Stimulated activated CD4-positive, alpha-beta T cell treated with anti-CD3 and anti-CD28 coated beads, Interleukin-4, amount 100 ng/mL, for 4 hours (primary cell): ENCODE measurements around the gene QSOX2.

Source experiments
- DNase-seq, 2 experiments: peaks; one replicate each; pipeline ENCODE4 v3.0.0-alpha.2; 2020

The QSOX2 gene

DNA sequence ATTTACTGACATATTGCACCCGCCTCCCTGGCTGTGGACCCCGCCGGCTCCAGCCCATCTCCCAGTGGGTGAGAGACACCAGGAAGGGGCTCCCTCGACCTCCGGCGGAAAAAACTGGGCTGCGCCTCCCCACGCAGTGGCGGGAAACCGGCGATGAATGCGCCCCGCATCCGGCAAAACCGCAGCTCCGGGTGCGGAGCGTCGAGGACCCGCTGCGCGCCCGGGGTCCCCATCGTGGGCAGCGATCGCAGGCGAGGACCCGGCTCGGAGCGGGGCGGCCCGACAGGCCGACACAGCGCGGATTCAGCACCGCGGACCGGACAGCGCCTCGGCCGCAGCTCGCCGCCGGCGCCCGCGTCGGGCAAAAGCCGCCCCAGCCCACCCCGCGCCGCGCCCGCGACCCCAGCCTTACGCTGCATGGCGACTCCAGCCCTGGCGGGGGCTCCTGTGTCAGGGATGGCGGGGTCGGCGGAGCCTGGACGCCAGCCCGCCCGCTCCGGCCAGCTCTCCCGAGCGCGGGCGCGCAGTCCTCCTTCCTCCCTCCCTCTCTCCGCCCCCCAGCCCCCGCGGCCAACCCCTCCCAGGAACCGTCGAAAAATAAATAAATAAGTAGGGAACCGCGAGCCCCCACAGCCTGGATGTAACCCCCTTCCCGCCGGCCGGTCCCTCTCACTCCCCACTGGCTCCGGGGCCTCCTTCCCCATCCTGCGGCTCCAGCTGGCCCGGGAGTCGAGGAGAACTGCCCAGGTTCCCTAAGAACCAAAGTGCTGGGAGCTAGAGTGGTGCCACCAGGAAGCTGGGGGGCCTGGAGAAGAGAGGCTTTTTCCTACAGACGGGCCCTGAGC is 43.8 kb downstream of the QSOX2 start:
- DNase-seq = no peak

DNA sequence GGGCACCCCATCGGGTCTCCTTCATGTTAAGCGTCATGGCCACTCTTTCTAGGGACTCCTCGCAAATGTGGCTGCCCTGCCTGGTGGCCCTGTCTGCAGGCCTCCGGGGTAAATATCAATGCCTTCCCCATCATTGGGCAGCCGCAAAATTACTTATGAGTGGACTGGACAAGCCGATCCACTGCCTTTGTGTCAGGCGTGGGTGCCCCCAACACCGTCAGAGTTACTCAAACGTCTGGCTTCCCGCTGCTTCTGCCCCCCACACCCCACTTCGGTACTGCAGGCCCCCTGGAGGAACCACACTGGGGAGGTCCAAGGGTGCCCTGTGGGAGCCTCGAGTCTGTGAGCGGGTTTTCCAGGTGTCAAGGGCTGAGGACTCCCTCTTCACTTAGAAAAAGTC is 44.4 kb downstream of the QSOX2 start:
- no peak for DNase-seq

DNA sequence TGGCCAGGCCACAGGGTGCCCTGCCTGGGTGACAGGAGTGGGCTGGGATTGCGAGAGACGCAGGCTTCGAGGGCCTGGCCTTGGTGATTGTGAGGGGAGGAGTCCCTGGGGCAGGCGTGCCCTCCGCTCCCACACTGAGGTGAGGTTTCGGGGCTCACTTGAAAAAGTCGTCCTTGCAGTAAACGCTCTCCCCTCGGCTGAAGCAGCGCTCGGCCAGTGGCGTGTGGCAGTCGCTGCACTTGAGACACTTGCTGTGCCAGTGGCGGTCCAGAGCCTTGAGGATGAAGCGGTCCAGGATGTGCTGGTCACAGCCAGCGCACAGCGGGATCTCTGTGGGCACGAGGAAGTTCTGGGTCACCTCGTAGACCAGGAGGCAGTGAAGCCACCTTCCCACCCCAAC is 45.2 kb downstream of the QSOX2 start:
- DNase-seq = no peak

DNA sequence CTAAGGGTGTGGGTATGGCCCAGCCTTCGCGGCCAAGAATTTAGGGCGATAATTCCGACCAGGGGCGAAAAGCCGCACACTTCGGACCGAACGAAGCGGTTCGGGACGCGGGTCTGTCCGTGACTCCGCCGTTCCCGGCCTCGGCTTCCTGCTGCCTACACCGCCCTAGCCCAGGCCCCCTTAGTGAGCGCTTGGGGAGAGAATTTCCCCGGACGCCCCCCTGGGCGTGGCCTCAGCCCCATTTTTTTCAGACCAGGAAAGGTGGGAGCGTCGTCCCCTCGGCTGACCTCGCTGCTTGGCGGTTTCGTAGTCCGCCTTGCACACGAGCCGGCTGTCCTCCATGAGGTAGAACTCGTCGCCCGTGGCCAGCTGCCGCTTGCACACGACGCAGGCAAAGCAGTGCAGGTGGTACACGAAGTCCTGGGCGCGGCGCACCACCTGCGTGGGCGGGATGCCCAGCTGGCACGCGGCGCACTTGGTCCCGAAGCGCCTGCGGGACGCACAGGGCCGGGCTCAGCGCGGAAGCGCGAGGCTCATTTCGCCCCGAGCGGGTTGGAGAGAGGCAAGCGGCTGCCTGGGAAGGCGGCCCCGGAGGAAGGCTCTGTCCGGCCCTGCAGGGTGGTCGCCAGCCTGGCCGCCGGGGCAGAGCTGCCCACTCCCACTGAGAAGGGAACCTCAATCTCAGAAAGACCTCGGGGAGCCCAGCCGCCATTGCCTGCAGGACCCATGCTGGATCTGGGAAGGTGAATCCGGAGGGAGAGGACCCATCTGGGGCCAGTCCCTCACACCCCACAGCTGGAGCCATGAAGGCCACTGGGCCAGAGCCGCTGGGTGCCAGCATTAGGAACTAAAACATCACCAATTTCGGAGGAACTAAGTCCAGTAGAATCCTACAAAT is 46.0 kb downstream of the QSOX2 start:
- DNase-seq = no peak

DNA sequence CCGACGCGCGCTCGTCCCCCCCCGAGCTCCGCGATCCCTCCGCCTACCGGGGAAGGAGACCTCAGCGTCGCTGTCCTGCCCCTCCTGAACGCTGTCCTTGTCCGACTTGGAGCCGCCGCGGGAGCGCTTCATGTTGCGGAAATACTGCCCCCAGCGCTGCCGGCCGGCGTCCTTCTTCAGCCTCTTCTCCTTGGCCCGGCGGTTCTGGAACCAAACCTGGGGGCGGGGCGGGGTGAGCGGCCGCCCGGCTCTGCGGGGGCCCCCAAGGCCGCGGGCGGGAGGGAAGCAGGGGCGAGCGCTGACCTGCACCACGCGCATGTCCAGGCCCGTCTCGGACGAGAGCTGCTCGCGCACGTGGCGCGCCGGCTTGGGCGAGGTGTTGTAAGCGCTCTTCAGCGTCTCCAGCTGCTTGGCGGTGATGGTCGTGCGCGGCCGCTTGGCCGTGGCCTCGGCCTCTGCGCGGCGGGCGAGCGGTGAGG is 47.0 kb downstream of the QSOX2 start:
- no peak for DNase-seq

DNA sequence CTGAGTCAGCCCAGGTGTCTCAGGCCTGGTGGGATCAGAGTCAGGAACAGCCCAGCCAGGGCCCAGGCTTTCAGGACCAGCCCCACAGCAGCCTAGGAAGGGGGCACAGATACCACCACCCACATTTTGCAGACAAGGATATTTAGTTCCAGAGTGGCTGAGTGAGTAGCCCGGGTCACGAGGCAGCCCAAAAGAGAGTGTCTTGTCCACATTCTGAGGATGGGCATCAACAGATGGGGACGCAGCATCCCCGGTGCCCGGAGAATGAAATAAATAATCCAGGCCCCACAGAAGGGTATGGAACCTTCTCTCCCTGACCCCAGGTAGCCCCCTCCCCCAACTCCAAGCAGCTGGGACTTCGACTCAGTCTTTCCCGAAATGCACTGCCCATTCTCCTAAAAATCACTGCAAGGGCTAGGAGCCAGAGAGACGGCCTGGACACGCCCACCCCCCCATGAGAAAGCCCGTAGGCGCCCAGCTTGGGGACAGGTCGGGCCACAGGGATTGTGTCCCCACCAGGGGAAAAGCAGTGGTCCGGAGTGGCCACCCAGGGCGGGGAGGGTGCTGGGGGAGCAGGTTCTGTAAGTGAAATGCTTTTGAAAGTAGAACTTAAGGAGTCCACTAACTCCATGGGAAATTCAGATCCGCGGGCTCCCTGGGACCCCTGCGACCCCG is 47.5 kb downstream of the QSOX2 start:
- DNase-seq = no peak

DNA sequence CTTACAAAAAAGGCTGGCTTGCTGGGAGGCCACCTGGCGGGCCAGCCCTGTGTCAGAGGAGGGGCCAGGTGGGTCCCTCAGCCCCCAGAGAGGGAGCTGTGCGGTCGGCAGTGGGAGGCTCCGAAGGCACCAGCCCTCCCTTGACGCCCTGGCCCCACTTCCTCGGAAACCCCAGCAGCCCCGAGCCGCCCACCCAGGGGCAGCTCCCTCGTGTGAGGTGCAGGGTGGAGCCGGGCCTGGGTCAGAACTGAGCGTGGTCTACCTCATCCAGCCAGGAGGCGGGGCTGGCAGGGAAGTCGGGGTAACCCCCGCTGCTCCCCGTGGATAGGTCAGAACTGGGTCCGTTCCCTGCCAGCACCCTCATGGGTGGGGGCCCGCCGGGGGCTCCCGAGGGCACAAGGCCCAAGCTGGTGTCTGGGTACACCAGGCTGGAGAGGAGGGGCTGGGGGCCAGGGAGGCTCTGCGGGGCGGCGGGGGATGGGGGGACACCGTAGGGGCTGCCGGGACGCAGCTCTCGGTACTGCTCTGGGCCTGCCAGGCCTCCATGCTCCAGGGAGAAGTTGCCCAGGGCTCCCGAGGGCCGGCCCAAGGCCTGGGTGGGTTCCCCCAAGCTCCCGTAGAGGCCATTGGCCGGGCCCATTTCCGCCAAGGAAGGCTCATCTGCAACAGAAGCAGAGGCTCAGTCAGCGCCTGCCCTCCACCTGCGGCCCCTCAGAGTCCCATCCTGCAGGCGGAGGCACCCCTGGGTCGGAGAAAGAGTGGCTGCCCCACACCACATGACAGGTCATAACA is 48.3 kb downstream of the QSOX2 start:
- DNase-seq = no peak

DNA sequence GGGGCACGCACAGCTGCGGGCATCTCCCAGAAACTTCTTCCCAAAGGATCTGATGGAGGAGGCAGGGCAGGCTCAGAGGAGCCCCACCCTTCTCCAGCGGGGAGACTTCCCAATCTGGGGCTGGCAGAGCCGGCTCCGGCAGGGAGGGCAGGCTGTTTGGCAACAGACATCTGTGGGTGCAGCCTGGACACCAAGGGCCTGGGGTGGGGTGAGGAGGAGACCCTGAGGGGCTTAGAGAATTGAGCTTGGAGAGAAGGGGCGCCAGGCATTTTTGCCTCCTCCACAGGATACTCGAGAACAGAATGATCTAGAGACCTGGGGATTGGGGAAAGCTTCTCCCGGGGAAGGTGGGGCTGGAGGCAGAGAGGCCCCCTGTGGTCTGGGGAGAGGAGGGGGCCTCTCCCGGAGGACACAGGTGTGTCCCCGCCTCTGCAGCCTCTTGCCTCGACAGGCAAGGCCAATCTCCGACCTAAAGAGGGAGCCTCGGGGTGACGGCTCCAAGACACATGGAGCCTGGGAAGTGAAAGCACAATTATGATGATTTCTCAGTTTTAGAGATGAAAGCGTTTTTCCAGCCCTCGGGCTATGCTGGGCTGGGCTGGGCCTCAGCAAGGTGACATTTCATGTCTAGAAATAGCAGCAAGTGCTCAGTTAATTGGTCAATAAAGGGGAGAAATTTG is 49.1 kb downstream of the QSOX2 start:
- DNase-seq = no peak

DNA sequence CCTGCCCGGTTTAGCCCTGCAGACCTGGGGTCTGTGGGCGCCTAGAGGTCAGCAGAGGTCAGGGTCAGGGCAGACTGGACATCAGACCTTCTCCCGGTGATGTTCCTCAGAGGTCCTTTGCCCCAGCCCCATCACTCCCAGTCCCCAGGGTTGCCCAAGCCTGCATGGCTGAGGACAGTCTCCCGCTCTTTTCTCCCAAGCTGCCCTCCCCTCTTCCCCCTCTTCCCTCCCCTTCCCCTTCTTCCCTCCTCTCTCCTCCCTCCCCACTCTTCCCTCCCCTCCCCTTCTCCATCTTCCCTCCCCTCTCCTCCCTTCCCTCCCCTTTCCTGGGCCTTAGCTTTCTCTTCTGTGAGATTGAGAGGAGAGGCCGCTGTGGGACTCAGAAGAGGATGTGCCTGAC is 51.1 kb downstream of the QSOX2 start:
- no peak for DNase-seq

DNA sequence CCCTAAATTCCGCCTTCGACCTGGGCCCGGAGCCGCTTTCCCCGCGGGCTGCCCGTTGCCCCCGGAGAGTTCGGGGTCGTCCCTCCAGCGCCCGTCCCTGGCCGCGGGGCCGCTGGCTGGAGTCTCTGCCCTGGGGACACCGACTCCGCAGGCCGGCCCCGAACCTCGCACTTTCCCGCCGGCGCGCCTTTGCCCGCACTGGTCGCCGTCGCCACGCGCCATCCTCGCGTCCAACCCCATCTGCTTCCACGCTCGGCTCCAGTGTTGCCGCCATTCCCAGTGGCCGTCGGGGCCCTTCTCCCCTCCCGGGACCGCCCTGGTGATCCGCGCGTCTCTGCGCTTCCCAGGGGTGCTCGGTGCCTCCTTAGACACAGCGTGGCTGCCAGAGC is 51.7 kb downstream of the QSOX2 start:
- no peak for DNase-seq

DNA sequence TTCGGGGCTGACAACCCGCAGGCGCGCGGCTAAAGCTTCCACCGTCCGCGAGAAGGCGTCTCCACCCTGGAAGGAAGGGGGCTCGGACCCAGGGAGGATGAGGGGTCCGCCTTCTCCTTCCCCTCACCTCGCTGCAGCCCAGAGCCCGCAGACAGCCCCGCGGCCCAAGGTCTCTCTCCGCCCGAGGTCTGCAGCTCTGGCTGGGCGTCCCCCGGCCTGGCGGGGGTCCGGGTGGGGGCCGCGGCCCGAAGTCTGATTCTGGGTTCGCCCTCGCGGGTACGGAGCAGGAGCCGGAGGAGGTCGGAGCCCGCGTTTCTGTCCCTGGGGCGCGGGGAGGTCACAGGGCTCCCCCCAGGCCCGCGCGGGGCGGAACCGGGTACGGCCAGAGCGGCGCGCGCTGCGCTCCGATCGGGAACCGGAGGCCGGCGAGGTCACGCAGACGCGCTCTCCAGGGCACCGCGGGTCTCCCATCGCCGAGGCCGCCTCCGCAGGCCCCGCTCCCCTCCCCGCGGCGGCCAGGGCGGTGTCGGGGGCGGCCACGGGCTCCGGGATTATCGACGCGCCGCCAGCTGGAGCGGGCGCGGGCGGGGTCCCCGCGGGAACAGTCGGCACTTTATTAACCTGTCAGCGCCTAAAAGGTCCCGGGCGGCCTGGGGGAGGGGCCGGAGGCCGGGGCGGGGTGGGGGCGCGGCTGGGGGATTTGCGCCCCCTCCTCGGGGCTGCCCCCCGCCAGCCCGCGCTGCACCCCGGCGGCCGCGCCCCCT is 52.3 kb downstream of the QSOX2 start:
- DNase-seq = no peak

DNA sequence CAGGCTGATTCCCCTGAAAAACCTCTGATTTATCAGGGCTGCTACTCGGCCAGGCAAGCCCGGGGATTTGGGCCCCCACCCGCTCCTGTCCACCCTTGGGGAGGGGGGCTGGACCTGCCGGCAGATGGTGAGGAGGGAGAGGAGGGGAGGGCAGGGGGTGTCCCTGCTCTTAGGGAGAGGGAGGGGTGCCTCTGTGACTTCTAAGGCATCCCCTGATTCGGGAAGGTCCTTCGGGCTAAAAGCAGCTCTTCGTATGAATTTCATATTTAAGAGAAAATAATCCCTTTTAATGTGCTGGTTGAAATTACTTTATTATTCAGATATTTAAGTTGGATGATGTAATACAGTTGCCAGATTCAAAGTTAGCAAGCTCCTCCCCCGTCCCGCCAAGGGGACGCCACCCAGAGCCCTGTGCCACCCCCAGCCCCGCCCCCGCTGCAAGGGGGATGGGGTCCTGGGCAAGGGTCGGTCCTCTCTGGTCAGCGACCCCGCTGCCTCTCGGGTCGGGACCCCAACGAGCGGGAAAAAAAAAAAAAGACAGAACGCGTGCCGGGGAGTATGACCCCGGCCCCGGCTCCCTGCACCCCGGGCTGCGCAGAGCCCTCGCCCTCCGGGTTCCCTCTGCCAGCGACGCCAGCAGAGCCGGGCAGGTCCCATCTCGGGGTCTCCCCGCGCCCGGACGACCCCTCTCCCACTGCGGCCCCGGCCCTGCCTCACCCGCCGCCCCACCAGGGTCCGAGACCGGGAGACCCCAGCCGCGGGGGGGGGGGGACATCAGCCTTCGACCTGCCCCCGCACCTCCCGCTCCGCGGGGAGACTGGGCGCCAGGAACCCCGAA is 53.1 kb downstream of the QSOX2 start:
- no peak for DNase-seq

DNA sequence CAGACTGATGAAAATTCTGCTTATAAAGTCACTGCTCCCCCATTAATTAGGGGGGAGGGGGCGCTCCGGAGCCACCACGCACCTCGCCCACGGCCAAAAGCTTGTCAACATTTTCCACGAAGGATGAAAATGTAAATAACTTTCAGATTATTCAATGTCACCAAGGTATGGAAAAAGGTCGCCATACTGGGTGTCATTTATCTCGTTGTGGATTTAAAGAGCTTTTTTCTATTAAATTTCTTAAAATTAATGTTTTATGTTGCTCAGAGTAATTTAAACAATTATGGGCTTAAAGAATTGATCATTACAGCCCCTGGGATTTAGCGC is 53.7 kb downstream of the QSOX2 start:
- DNase-seq = peak in 1 of 2 experiments; percentile 9

DNA sequence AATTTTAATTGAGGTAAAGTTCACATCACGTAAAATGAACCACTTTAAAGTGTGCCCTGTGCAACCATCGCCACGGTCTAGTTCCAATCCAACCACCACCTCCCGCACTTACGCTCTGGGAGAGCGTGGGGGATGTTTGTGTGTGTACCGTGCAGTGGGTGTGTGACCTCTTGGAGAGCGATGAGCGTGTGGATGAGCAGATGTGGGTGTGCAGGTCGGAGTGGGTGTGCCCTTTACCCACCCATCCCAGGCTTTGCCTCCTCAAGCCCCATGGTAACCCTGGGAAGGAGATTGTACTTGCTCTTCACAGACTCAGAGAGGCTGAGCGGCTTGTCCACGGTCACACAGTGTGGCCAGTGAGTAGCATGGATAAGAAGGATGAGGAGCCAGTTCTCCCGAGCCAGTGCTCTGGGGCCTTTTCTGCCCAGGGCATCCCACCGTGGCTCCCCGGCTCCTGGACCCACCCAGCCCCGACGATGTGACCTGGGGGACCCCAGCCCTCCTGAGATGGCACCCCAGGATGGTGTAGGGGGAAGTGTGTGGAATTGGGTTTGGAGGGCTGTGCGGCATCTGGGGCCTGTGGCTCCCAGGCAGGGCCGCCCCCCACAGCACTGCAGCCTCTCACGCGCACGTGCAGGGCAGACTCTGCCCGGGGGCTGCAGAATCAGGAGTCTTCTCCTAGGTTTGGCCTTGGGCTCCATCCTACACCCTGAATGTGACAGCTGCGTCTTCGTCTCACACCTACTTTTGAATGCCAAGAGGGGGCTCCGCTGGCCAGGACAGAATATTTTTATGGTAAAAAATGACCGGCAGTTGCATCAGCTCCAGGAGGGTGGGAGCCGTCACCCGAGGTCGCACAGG is 54.3 kb downstream of the QSOX2 start:
- DNase-seq = no peak

DNA sequence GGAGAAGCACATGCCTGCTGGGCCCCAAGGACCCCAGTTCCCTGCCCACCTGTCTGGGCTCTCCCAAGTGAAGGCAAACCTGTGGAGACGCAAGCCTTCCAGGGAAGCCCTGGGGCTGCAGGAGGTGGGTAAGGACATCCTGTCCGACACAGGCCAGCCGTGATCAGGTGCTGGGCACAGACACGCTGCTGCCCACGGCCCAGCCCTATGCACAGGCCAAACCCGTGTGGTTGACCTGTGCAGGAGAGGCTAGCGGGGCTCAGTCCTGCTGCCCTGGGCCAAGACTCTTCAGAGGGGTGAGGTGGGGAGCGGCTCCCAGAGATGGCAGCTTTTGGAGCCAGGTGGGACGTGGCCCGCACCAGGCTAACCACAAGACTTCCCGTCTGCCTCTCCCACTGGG is 55.0 kb downstream of the QSOX2 start:
- DNase-seq = no peak

DNA sequence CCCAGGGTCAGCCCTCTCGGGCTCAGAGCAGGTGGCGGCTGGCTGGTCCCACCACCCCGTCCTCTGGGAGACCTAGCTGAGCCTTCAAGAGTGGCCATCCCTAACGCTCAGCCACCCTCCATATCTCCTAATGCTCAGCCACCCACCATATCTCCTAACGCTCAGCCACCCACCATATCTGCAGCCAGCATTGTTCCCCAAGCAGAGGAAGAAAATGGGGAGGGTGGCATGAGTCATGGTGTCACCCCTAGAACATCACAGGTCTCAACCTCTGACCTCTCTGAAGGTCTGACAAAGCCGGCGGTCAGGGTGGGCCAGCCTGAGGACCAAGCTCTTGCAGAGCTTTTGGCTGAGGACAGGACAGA is 55.4 kb downstream of the QSOX2 start:
- DNase-seq = no peak

DNA sequence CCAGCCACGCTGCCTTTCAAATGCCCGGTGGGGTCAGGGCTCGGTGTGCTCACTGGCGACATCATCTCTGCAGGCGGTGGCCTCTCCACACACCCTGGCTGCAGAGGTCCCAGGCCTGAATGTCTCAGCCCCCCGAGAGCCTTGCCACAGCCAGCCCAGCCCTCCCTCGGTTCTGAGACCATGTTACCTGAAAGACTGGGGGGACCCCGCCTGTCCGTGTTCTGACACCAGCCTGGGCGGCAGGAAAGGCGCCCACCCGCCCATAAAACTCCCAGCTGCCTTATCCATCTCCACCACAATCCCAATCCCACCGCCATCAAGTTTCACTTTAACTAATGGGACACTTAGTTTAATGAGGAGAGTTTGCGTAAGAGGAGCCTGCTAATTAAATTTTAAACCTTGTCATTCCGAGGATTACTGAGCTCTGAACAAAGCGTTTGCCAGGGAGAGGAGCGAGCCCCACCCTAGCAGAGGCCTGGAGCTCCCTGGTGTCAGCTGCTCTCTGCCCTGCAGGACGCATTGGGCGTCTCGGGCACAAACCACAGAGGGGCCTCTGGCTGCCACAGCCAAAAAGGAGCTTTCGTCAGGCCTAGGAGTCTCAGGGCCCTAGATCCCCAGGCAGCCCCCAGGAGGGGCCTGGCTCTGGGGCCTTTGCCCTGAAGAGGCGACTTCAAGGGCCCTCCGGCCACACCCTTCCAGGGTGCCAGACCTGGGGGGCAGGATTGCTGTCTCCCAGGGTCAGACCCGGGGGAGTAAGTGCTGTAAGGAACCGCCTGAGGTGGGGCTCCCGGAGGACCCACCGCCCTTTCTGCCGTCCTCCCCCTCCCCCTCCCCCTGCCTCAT is 56.0 kb downstream of the QSOX2 start:
- no peak for DNase-seq
